Transverse colon (tissue), 4 donors: ENCODE results near the gene RRP12. TPM values are rescaled to one million over a fixed set of nuclear protein-coding genes. Genes with fewer than 3 reads are reported as not detected.

ENCODE experiments used
- DNase-seq: peaks from one replicate; pipeline ENCODE4 v3.0.0-alpha.2; 2019
- H3K27ac ChIP-seq, 4 donors: fragments of 200-600 bp; sonication (generic); 2 replicates each; pipeline ENCODE4 v1.5.1; 2016 to 2018; ENCODE audit warnings: inconsistent platforms in 4 of 4
- H3K27me3 ChIP-seq: fragments of 200-600 bp; sonication (generic); 2 replicates; pipeline ENCODE4 v1.5.1; 2017; ENCODE audit warnings: inconsistent platforms
- H3K36me3 ChIP-seq, 4 donors: fragments of 200-600 bp; sonication (generic); 2 replicates each; pipeline ENCODE4 v1.5.1; 2017 to 2019; ENCODE audit warnings: inconsistent platforms in 4 of 4
- H3K4me1 ChIP-seq, 4 donors: fragments of 200-600 bp; sonication (generic); 2 replicates each; pipeline ENCODE4 v1.5.1; 2017 to 2020; ENCODE audit warnings: inconsistent platforms in 4 of 4
- H3K4me3 ChIP-seq, 4 donors: fragments of 200-600 bp; sonication (generic); 1 replicate in 1 of 4; 2 replicates in 3 of 4; pipeline versions ENCODE4 v1.5.1 to v1.6.1; 2017 to 2019; ENCODE audit warnings: inconsistent platforms in 4 of 4
- H3K9me3 ChIP-seq, 2 donors: fragments of 200-600 bp; sonication (generic); 2 replicates each; pipeline ENCODE4 v1.5.1; 2017 to 2019; ENCODE audit warnings: inconsistent platforms in 2 of 2
- CTCF ChIP-seq, 5 experiments: fragments of 200-600 bp in 3 of 5; fragments of 450-650 bp in 2 of 5; sonication (generic) in 3 of 5; IDR thresholded peaks; 1 replicate in 2 of 5; 2 replicates in 3 of 5; pipeline ENCODE4 v1.5.1; 2016 to 2017; ENCODE audit warnings: antibody characterized with exemption in 5 of 5, inconsistent platforms in 3 of 5, mild to moderate bottlenecking in 2 of 5, moderate library complexity in 1 of 5
- EP300 ChIP-seq: sonication (generic); formaldehyde crosslinking; IDR thresholded peaks from one replicate; pipeline ENCODE4 v1.6.1; 2017; ENCODE audit warnings: antibody characterized with exemption, low read depth
- POLR2A ChIP-seq: fragments of 450-650 bp; IDR thresholded peaks from one replicate; pipeline ENCODE4 v1.6.1; 2016; ENCODE audit warnings: antibody characterized with exemption, mild to moderate bottlenecking, moderate library complexity
- POLR2AphosphoS5 ChIP-seq, 3 donors: sonication (generic); formaldehyde crosslinking; IDR thresholded peaks; one replicate each; pipeline ENCODE4 v1.6.1; 2016; ENCODE audit warnings: antibody characterized with exemption in 3 of 3
- WGBS, 2 donors: methylation state at CpG; one replicate each; pipeline ENCODE4 v1.1.5; 2018; ENCODE audit warnings: low coverage in 1 of 2; 5-methylcytosine and 5-hydroxymethylcytosine counted together
- in situ Hi-C, 4 donors: fragments of 200-750 bp; cut with MboI; loops; one replicate each; pipeline versions ENCODE4 v1.15.0 to v1.15.1; 2017; ENCODE audit warnings: low sequenced_read_pairs in 3 of 4, low pct_ligation_motif_present in 1 of 4, low pct_unique_long_range_greater_than_20kb in 1 of 4
- intact Hi-C: fragments of 100-400 bp; cut with DNase I; formaldehyde crosslinking; loops from one replicate; pipeline ENCODE4 v1.15.1; 2023; ENCODE audit warnings: low total_unique reads
- total RNA-seq, 4 donors: library from RNA; depleted of rRNA; stranded (reverse); fragments of >200 nt; gene quantifications; one replicate each; pipeline ENCODE4 v1.1.0, GENCODE V29; 2016

The RRP12 gene
- total RNA-seq, 4 donors from 2014 or later, result 5.7 to 14.0 (median 11.5) TPM

GRCh38 chr10:97335188-97335619 is 65.9 kb downstream of the RRP12 start:
- intact Hi-C loops (no loop called here), in situ Hi-C loops (no loop called here)
- H3K4me3 ChIP-seq, result peak overlapping the region; percentile 86 to 98 (median 92)
- peak; percentile 19 for DNase-seq
- no peaks in the 10 kb centered on the region for H3K9me3 ChIP-seq
- H3K36me3 ChIP-seq, result no peaks in the 10 kb centered on the region
- H3K27ac ChIP-seq, result peak overlapping the region; percentile 98 to 99 (median 98)
- 21% methylated on average over 25 of the region's 25 CpGs; no CpG with 5 or more reads in 1 of the 2 donors for WGBS, 2 donors
- TF ChIP-seq CTCF (IDR thresholded peaks at IDR 0.05) (no peak), POLR2A (no peak), POLR2AphosphoS5 (IDR thresholded peaks at IDR 0.05) (no peak), EP300 (no peak)
- H3K27me3 ChIP-seq, result no peaks in the 10 kb centered on the region
- H3K4me1 ChIP-seq, result peaks cover 12 to 52% (median 37%) of the 10 kb centered on the region in 4 donors

GRCh38 chr10:97334370-97335175 is 66.6 kb downstream of the RRP12 start, which contains the start of gene FRAT2:
TSS of gene FRAT2 (minus strand) at chr10:97334729. CDS start at chr10:97334572, 157 bp downstream.
- peak within 1 kb of the TSS; percentile 86 to 98 (median 92) for H3K4me3 ChIP-seq
- in situ Hi-C loops, result no loop called here
- 1% methylated on average over 40 of the region's 103 CpGs; no CpG with 5 or more reads in 1 of the 2 donors for WGBS, 2 donors
- peak within 1 kb of the TSS; percentile 98 to 99 (median 98) for H3K27ac ChIP-seq
- peaks cover 12 to 59% (median 43%) of the 10 kb centered on the region in 4 donors for H3K4me1 ChIP-seq
- H3K27me3 ChIP-seq, result no peaks in the 10 kb centered on the region
- no peaks in the 10 kb centered on the region for H3K9me3 ChIP-seq
- TF ChIP-seq CTCF (IDR thresholded peaks at IDR 0.05) (no peak), POLR2A (peak; percentile 96), POLR2AphosphoS5 (IDR thresholded peaks at IDR 0.05) (peak; percentile 92 to 98 (median 97)), EP300 (no peak)
- intact Hi-C loops, result no loop called here
- DNase-seq, result peak; percentile 94
- no peaks in the 10 kb centered on the region for H3K36me3 ChIP-seq

- 4% methylated on average over 22 of the region's 89 CpGs; no CpG with 5 or more reads in 1 of the 2 donors for WGBS, 2 donors
- TF ChIP-seq POLR2AphosphoS5 (IDR thresholded peaks at IDR 0.05) (peak; percentile 42 to 72 (median 66)), EP300 (no peak), CTCF (IDR thresholded peaks at IDR 0.05) (no peak), POLR2A (peak; percentile 76)
- Histone ChIP-seq H3K36me3 (no peaks in the 10 kb centered on the region), H3K4me3 (peak overlapping the region; percentile 86 to 98 (median 92)), H3K27me3 (no peaks in the 10 kb centered on the region), H3K27ac (peak overlapping the region; percentile 98 to 99 (median 98)), H3K4me1 (peaks cover 12 to 67% (median 50%) of the 10 kb centered on the region in 4 donors), H3K9me3 (no peaks in the 10 kb centered on the region)
- intact Hi-C loops, result no loop called here
- in situ Hi-C loops, result no loop called here
- peak; percentile 61 for DNase-seq
Measured at GRCh38 chr10:97333601-97334369, 67.4 kb downstream of the RRP12 start.

GRCh38 chr10:97333351-97333600 is 67.9 kb downstream of the RRP12 start:
- no peak for DNase-seq
- WGBS, 2 donors, result 5 to 13% methylated on average over 4 to 7 of the region's 7 CpGs
- Histone ChIP-seq H3K4me1 (peaks cover 12 to 72% (median 55%) of the 10 kb centered on the region in 4 donors), H3K9me3 (no peaks in the 10 kb centered on the region), H3K27ac (peak overlapping the region; percentile 98 to 99 (median 98)), H3K4me3 (peak overlapping the region; percentile 82 to 98 (median 88)), H3K36me3 (no peaks in the 10 kb centered on the region), H3K27me3 (no peaks in the 10 kb centered on the region)
- intact Hi-C loops (no loop called here), in situ Hi-C loops (no loop called here)
- TF ChIP-seq POLR2AphosphoS5 (IDR thresholded peaks at IDR 0.05), result no peak
- no peak for TF ChIP-seq EP300
- no peak for TF ChIP-seq POLR2A
- peak in 1 of 5 experiments; percentile 20 for TF ChIP-seq CTCF (IDR thresholded peaks at IDR 0.05)
